CD4-positive, alpha-beta T cell treated with Interleukin-21 for 1 hour (primary cell): Measurements from ENCODE around the gene UBE3B.
"Not testable (repeated sequence)": the region's sequence is repeated elsewhere in the genome, so short reads cannot be mapped to it uniquely, and the experiment has no call there.

Source experiments
- DNase-seq: peaks from one replicate; pipeline ENCODE4 v3.0.0-alpha.2; 2020

Gene UBE3B

DNA sequence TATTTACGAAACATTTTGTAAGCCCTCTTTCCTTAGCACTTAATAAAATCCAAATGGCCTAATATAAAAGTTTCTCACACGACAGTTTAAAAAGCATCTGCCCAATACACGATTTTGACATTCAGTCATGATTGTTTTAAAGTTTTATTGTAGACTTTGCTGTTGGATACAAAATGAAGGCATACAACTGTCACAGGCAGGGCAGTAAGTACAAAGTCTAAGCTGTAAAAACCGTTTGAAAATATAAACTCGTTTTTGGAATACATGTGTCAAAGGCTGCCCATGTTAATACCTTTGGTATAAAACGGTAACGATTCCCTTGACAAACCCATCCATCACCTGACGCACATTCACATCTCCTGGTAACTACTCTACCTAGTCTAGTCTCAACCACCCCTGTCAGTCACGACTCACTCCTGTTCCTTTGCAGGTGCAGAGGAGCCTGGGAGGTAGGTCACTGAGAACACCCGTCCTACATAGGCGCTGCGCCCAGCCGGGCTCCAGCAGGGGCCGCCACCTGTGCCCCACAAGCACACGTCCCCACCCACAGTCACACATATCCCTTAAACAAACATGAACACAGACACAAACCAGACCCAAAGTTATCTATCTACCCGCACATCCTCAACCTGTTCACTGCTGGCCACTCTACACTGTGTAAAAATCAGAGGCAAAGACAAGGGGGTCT, 27.4 kb upstream of the UBE3B start:
- no peak for DNase-seq

DNA sequence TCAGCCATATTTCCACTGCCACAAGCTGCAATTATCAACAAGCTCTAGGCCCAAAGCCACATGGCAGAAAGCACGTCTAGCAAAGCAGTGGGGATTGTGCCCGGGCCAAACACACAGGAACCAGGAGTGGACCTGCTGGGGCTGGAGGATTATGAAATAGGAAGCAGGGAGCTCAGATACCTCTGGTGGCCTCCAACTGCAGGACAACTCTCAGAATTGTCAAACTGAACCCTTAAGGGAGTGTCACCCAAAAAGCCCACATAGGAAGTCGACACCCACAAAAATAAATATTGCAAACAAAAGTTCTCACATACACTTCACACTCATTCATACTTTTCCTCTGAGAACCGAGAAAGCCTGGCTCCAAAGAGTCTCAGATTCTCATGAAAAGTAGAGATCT, 26.5 kb upstream of the UBE3B start:
- DNase-seq = no peak

DNA sequence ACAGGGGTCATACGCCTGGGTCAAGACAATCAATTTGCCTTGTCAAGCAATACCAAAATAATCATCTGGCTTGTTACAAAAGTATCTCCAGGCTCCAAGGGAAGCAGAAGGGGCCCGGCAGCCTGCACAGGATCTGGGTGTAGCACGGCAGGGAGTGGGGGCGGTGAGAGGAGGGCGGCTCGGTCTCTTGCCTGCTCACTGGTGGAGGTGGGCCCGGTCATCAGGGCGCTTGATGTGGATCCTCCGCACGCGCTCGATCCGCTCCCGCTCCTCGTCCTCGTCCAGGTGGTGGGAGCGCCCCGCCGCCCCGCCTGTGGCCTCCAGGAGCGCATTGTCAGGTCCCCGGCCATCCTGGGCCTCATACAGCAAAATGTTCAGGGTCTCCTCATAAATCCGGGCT, 26.0 kb upstream of the UBE3B start:
- DNase-seq = no peak

DNA sequence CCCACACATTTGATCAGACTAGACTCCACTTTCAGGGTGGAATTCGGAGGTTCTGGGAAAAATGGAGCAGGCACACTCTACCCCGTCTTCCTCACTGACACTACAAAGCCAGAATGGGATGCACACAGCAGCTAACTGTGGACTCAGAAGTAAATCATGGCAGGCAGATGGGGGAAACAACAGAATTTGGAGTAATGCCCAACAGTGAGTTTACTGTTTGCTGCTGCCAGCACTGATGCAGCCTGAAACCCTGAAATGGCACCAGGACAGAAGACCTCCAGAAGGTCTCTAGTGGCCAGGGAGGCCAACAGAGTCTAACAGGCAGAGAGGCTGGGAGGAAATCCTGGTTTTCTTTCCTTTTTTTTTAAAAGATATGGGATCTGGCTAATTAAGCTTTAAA, 24.9 kb upstream of the UBE3B start:
- no peak for DNase-seq

DNA sequence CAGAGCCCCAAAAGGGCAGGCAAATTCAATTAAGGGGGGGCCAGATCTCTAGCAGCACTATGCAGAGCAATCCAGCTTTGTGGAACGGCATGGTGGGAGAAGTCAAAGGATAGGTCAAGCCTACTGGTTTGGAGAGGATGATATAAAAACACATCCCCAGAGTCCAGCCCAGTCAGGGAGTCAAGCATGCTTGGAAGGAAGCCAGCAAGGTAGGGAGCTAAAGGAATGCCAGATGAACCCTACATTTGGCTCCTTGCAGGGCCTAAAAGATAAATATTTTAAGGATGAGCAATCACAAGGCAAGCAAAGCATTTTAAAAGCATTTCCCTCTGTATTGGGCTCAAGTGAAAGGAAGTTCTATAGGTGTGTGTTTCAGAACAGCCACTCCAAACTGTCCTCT, 21.7 kb upstream of the UBE3B start:
- no peak for DNase-seq

DNA sequence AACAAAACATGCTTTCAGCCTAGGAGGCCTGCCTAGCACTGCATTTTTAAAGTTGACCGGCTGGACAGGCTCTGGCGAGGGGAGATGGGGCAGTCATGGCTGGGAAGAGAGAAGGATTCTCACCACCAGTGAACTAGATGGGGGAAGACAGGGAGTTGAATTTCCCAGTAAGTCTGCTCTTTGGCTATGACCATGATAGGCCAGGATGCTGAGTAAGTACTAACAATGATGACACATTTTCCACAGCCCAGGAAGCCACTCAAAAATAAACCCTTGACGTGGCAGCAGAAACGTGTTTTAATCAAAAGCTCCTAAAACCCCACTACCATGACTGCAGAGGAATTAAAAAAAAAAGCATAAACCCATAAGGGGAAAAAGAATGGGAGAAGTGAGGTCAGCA, 19.3 kb upstream of the UBE3B start:
- no peak for DNase-seq

DNA sequence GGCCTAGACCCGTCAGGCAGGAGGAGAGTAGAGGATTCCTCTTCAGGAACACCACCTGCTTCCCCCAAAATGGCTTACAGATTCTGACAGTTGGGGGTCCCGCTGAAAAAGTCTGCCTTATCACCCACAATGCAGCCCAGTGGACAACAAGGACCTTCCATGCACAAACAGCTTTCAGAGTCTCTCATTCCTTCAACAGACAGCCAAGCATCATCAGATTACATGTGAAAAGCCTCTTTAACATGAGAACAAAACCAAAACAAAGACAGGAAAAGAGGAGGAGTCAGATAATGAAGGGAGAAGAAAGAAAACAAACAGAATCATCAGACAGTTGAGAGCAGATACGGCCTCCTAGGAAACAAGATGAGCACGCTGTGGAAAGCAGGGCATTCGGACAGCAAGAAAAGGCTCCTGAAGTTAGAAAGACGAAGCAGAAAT, 18.6 kb upstream of the UBE3B start:
- DNase-seq = no peak

DNA sequence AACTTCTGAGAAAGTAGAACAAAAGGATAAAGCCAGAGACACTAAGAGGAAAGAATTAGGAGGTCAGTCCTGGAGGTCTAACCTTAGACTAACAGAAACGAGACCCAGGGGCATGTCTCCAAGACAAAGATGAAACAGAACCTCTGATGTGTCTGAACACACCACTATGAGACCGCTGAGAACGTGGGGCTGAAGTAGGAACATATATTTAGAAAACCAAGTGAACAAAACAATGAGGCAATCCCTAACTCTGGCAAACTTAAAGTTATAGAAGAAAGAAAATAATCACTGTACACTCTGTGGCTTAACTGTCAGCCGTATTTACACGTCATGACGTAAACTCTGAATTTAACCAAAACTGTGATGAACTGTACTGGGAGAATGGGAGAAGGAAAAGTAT, 18.2 kb upstream of the UBE3B start:
- DNase-seq = no peak

DNA sequence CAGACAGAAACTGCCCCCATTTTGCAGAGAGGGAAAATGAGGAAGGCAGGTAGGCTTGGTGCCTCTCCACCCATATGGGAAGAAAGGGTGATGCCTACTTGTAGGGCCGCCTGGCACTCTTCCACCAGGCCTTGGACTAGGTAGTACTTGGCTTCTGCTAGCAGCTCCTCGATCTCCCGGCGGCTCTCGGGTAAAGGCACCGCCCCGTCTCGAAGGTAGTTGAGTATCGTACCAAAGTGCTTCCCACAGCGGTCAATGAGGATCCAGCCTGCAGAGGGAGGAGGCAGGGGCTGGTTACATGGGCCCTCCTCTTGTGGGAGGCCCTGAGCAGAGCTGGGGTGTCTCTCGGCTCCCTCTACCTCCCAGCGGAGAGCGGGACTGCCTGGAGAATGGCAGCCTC, 16.9 kb upstream of the UBE3B start:
- no peak for DNase-seq

DNA sequence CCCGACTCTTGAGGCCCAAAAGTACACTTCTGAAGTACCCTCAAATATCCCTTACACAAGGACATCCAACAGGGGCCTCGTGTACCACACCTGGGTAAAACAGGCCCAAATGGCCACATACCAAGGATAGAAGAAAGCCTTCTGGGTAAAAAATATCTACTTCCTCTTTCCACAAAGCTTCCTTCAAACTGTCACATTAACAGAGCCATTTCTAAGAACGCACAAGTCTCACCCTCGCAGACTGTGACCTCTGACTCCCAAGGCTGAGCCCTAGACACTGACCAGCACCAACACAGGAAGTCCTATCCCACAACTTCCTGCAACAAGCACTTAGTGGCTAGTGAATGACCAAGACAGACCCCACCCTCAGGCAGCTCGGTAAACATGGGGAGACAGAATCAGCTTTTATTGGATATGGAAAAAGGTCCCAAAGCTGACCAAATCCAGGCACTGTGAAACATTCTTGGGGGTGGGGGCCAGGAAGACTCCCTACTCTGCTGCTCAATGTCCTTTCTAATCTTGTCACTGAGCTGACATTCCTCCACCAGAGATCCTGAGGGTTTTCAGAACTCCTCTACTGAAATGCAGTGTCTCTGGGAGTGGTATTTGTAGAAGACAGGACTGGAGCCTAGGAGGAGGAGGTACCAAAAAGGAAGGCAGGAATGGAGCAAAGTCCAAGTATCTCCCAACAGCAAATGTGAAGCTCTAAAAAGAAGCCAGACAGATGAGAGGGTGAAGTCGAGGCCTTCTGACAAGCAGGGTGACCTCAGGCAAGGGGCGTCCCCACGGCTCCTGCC, 16.2 kb upstream of the UBE3B start:
- DNase-seq = no peak

DNA sequence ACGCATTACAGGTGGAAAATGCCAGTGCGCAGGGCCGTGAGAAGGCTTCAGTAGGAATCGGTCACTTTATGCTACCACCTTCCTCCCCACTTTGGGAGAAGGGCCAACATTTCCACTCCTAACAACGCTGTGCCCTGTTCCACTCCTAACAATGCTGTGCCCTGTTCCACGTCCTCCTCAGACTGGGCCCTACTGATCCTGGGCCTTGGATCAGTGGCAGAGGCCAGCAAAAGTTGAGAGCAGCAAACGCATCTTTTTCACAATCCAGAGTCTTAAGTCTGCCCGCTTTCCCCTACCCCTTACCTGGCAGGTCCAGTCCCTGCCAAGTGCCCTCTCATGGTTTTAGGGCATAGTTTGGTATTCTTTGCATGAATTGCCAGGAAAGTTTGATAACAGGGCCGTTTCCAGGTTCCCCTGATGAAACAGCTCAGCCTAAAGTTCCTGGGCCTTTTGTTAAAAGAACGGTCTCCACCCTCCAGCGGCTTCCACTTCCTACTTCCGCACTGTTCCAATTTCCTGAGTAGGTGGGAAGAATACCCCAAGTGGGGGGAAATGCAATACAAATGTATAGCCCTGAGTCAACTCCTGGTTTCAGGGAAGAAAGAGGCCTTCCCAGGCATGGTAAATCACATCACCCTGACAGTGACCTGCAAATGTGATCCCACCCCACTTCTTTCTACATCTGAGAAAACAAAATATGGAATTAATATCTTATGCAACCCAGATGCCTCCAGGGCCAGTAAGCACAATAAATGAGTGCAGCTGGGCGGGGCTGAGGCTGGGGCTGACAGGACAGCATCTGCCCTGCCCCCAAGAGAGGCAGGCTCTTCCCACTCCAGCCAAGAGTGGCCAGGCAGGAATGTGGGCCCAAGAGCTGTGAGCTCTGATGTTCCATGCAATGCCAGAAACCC, 15.3 kb upstream of the UBE3B start:
- DNase-seq = no peak

DNA sequence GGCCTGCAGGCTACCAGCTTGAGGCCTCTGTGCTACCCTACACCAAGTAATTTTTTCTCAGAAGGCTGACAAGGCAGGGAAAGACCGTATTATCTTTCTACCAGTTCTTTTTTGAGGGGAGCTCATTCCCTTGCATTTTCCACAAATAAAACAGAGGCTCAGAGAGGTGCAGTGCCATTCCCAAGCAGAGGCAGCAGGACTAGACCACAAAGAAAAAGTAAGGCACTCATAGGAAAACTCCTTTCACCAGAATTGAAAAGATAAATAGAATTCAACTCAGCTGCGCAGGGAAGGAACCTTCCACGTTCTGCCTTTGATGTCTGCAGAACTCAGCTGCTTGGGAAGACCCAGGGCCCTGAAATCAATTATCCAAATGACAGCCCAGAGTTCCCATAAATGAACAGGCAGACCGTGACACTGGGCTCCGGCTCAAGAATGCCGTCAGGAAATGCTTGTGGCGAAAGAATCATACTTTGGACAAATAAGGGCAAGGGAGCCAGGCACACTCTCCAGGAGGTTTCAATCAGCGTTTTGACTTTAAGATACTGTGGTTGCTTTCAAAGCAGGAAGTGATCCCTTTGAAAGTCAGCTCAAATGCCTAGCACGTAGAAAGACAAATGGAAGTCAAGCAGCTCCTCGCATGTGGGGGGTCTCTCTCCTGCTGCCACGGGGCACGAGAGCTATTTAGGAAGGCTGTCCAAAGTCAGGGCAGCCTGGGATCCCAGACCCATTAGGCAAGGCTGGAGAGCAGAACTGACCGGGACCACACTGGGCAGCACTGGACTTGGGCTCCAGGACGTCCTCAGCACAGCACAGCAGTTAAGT, 14.4 kb upstream of the UBE3B start:
- no peak for DNase-seq

DNA sequence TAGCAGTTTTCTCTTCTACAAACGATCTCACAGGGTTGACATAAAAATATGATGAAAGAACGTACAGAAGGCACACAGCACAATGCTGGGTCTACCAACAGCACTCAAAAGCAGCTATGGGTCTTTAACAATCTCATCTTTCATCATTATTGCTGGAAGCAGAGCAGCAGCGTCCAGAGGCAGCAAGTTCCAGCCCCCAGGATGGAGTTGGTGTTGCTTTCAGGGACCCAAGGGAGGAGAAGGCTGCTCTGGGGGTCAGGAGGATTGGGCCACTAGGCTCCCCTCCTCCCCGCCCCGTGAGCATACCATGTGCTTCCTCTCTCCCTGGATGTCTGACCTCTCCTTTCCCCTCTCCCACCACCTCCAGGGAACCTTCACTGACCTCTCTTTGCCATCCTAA, 13.7 kb upstream of the UBE3B start:
- DNase-seq = no peak

DNA sequence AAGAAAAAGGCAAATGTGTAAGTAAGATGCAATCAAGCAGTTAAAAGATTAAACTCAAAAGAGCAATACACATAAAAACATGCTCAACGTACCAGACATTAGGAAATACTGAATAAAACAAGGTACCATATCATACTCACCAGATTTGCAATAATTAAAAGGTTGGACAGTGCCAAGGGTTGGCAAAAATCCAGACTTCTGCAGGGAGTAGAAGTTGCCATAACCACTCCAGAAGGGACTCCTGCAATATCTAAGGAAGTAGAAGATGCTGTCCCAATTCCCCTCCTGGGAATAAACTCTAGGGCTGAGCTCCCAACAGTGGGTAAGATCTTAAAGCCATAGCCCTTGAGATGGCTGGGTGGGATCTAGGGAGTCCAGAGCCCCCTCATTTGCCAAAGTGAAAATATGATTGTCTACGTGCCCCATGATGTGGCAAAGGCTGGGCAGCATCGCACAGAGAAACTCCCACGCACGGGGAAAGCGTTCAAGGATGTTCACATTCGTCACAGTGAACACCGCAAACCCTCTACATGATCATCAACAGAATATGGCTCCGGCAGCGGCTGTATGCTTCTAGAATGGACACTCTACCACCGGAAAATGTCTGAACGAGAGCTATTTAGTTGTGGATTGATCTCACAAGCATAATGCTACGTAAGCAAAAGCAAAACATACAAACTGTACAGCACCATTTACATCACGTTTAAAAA, 12.6 kb upstream of the UBE3B start:
- DNase-seq = no peak

DNA sequence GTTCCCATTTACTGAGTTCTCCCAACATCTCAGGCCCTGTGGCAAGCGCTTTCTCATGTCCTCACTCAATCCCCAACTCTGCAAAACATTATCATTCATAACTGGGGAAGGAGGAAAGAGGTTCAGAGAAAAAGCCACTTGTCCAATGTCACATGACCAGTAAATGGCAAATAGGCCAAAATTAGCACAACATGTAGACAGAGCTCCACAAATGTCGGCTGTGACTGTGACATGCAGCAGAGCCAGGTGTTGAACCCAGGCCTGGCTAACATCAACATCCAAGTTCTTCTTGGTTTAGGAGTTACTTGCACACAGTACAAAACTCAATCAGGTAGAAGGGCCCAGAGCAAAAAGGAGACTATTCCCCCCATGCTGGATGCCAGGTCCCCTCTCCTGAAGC, 11.1 kb upstream of the UBE3B start:
- no peak for DNase-seq

DNA sequence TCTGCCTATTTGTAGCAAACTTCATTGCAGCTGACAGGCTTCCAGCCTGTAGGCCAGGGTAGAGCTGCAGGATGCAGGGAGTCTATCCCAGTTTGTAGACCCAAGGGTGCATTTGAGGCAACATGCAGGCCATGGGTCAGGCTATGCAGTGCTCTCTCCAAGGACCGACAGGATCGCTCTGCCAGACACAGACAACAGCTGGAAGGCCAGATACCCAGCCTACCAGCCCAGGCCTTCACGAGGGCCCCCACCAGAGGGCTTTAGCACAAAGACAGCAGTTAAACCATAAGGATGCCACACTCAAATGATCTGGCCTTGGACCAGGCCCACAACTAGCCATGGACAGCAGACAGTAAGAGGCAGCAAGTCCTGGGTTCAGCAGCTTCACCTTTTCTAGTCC, 10.6 kb upstream of the UBE3B start:
- no peak for DNase-seq

DNA sequence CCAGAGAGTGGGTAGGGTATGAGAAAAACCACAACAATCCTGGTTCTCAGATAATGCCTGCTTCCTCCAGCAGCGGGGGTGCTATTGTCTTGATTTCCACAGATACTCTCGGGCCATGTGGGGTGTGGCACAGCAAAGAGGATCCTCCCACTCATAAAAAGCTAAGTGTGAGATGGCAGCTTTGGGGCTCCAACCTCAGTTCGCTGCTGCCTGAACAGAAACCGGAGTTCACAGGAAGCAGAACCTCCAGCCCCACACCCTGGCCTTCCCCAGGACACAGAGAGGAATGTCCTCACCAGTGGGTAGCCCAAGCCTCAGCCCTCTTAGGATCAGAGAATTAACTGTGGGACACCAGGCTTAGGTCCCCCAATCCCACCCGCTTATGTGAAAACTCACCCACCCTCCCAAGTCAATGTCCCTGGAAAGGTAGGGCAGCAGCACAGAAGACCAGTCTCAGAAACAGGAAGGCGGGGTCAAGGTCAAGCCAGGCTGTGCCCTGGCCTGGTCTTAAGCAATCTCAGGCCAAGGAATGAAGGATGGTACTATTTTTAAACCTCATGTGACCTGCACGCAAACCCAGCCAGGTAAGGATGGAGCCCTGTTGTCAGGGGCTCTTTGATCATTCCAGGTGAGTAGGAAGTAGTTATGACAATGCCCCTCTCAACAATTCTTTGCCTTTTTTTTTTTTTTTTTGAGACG, 9.3 kb upstream of the UBE3B start:
- DNase-seq = no peak

DNA sequence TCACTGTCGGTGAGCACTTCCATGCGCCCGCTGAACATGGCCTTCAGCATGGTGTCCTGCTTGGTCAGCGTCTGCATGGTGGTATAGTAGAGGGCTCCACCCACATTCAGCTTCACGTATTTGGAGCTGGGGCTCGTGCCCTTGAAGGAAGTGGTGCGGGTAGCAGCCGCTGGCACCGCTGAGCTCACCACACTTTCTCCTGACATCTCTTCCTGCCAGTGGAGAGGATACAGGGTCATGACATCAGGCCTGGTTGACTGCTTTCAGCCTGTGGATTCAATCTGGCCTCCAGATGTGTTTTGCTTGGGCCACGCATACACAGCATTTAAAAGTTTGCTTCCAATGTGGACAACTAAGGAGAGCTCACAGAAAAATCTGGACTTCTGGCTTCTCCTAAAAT, 7.9 kb upstream of the UBE3B start:
- no peak for DNase-seq

DNA sequence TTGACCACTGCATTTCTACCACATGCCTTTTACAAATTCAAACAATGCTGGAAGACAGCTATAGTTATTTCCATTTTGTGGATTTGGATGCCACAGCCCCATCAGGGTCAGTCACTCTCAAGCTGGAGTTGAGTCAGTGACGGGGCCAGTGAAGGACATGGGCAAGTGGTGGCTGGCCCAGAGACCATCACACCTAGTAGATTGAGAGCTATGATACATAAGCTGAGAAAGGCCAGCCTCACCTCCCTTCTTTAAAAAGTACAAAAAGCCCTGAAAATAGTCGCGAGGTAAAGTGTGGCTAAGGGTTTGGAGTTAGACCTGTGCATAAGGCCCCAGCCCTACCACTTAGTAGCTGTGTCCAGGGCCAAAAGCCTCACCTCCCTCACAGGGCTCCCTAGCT, 4.4 kb upstream of the UBE3B start:
- no peak for DNase-seq

DNA sequence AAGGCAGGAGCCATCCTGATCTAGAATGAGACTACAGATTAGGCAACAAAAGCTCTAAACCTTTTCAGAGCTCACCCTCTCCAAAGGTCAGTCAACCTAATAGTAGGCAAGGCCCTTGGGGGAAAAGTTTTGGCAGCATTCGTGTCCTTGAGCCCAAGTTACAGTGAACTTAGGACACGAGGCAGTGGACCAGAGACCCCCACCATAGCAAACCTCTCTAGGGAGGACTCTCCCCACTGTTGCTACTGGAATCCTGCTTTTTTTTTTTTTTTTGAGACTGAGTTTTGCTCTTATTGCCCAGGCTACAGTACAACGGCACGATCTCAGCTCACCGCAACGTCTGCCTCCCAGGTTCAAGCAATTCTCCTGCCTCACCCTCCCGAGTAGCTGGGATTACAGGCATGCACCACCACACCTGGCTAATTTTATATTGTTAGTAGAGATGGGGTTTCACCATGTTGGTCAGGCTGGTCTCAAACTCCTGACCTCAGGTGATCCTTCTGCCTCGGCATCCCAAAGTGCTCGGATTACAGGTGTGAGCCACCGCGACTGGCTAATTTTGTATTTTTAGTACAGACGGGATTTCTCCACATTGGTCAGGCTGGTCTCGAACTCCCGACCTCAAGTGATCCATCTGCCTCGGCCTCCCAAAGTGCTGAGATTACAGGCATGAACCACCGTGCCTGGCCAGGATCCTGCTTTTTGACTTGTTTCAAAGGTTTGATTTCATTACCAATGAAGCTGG, 3.7 kb upstream of the UBE3B start:
- DNase-seq = not testable (repeated sequence)

DNA sequence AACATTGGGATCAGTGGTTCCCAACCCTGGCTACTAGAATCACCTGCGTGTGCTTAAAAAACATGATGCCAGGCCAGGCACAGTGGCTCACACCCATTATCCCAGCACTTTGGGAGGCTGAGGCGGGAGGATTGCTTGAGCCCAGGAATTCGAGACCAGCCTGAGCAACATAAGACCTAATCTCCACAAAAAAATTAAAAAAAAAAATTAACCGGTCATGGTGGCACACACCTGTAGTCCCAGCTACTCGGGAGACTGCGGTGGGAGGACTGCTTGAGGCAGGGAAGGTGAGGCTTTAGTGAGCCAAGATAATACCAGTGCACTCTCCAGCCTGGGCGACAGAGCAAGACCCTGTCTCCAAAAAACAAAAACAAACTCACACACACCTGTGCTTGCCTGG, 2.3 kb upstream of the UBE3B start:
- DNase-seq = no peak
